Mesendoderm (in vitro differentiated cells): ENCODE data around the gene THNSL1.

Source experiments
- DNase-seq: peaks from one replicate; pipeline ENCODE4 v3.0.0; 2013
- H2AK5ac ChIP-seq: 2 replicates; pipeline ENCODE4 v1.6.1; 2013; ENCODE audit warnings: low read length, inconsistent platforms
- H2BK120ac ChIP-seq: 2 replicates; pipeline ENCODE4 v1.6.1; 2013; ENCODE audit warnings: low read depth, mild to moderate bottlenecking, low read length, moderate library complexity, mixed read lengths
- H2BK15ac ChIP-seq: replicated peaks from 2 replicates; pipeline ENCODE4 v1.6.1; 2013; ENCODE audit warnings: low read depth, mild to moderate bottlenecking, moderate library complexity
- H2BK5ac ChIP-seq: 2 replicates; pipeline ENCODE4 v1.6.1; 2013; ENCODE audit warnings: low read length, inconsistent platforms
- H3K18ac ChIP-seq: 2 replicates; pipeline ENCODE4 v1.6.1; 2013; ENCODE audit warnings: mild to moderate bottlenecking, low read length, mixed read lengths
- H3K23ac ChIP-seq: one replicate; pipeline ENCODE4 v1.6.1; 2013; ENCODE audit warnings: low read length
- H3K27ac ChIP-seq: 2 replicates; pipeline ENCODE4 v1.5.1; 2013; ENCODE audit warnings: low read depth, mild to moderate bottlenecking, inconsistent platforms, low read length, moderate library complexity
- H3K27me3 ChIP-seq: 2 replicates; pipeline ENCODE4 v1.6.1; 2013; ENCODE audit warnings: low read length, control low read depth, mild to moderate bottlenecking, inconsistent platforms; ENCODE audit not compliant: insufficient read depth, poor library complexity
- H3K36me3 ChIP-seq: 2 replicates; pipeline ENCODE4 v1.6.1; 2013; ENCODE audit warnings: low read length, inconsistent platforms; ENCODE audit not compliant: control insufficient read depth, insufficient read depth
- H3K4ac ChIP-seq: one replicate; pipeline ENCODE4 v1.6.1; 2013; ENCODE audit warnings: low read depth, mild to moderate bottlenecking, low read length, moderate library complexity
- H3K4me1 ChIP-seq: 2 replicates; pipeline ENCODE4 v1.6.1; 2013; ENCODE audit warnings: low read depth, low read length, inconsistent platforms; ENCODE audit not compliant: control insufficient read depth
- H3K4me2 ChIP-seq: 2 replicates; pipeline ENCODE4 v1.6.1; 2013; ENCODE audit warnings: low read length
- H3K4me3 ChIP-seq: 2 replicates; pipeline ENCODE4 v1.5.1; 2013; ENCODE audit warnings: mild to moderate bottlenecking, low read length
- H3K56ac ChIP-seq: one replicate; pipeline ENCODE4 v1.6.1; 2013; ENCODE audit warnings: low read length
- H3K79me1 ChIP-seq: 2 replicates; pipeline ENCODE4 v1.6.1; 2013; ENCODE audit warnings: low read length, inconsistent platforms
- H3K79me2 ChIP-seq: 2 replicates; pipeline ENCODE4 v1.6.1; 2013; ENCODE audit warnings: mild to moderate bottlenecking, low read length; ENCODE audit not compliant: control insufficient read depth, insufficient read depth
- H3K9ac ChIP-seq: 2 replicates; pipeline ENCODE4 v1.6.1; 2013; ENCODE audit warnings: low read length, inconsistent platforms
- H4K5ac ChIP-seq: one replicate; pipeline ENCODE4 v1.6.1; 2013; ENCODE audit warnings: low read length
- H4K8ac ChIP-seq: one replicate; pipeline ENCODE4 v1.6.1; 2013; ENCODE audit warnings: low read depth, mild to moderate bottlenecking, control low read depth, low read length, moderate library complexity
- WGBS: extraction: QIAGEN DNeasy Blood & Tissue Kit; methylation state at CpG from one replicate; pipeline ENCODE4 v1.1.7; 2013; ENCODE audit warnings: low lambda C conversion rate, missing lambda C conversion rate; ENCODE audit not compliant: insufficient coverage; ENCODE audit errors: extremely low coverage; 5-methylcytosine and 5-hydroxymethylcytosine counted together

Gene THNSL1

GRCh38 chr10:25046641-25047040 lies 30.2 kb downstream of the THNSL1 start:
- no peak overlapping the region for H3K4ac ChIP-seq
- no peak overlapping the region for H3K56ac ChIP-seq

GRCh38 chr10:25047088-25047487 lies 30.7 kb downstream of the THNSL1 start:
- H4K5ac ChIP-seq: no peak overlapping the region
- no peak overlapping the region for H3K4ac ChIP-seq
- no CpG with 5 or more reads among the region's 2 CpGs for WGBS
- H3K23ac ChIP-seq: no peak overlapping the region
- no peak overlapping the region for H4K8ac ChIP-seq
- H3K79me2 ChIP-seq: no peaks in the 10 kb centered on the region
- no peak overlapping the region for H3K4me2 ChIP-seq
- H3K4me1 ChIP-seq: no peaks in the 10 kb centered on the region
- no peak overlapping the region for H2BK5ac ChIP-seq
- no peak overlapping the region for H3K4me3 ChIP-seq
- no peak for DNase-seq
- no peaks in the 10 kb centered on the region for H3K36me3 ChIP-seq
- no peak overlapping the region for H2BK120ac ChIP-seq
- no peaks in the 10 kb centered on the region for H3K79me1 ChIP-seq
- H2BK15ac ChIP-seq: no peak overlapping the region
- H3K27ac ChIP-seq: no peak overlapping the region
- no peak overlapping the region for H2AK5ac ChIP-seq
- H3K56ac ChIP-seq: no peak overlapping the region
- no peaks in the 10 kb centered on the region for H3K27me3 ChIP-seq
- no peak overlapping the region for H3K18ac ChIP-seq
- no peak overlapping the region for H3K9ac ChIP-seq

More at GRCh38 chr10:25046641-25047040, 30.2 kb downstream of the THNSL1 start:
- Histone ChIP-seq H4K8ac (no peak overlapping the region), H3K4me1 (no peaks in the 10 kb centered on the region), H3K27ac (no peak overlapping the region), H3K9ac (no peak overlapping the region), H3K4me3 (no peak overlapping the region), H3K36me3 (no peaks in the 10 kb centered on the region), H3K79me1 (no peaks in the 10 kb centered on the region), H4K5ac (no peak overlapping the region), H3K23ac (no peak overlapping the region), H2BK15ac (no peak overlapping the region), H2BK120ac (no peak overlapping the region), H3K79me2 (no peaks in the 10 kb centered on the region), H3K4me2 (no peak overlapping the region), H2BK5ac (no peak overlapping the region), H3K18ac (no peak overlapping the region), H3K27me3 (no peaks in the 10 kb centered on the region), H2AK5ac (no peak overlapping the region)
- no CpG with 5 or more reads among the region's 1 CpG for WGBS
- no peak for DNase-seq

- no peak overlapping the region for H3K9ac ChIP-seq
- WGBS: no CpG with 5 or more reads among the region's 4 CpGs
- no peak overlapping the region for H3K23ac ChIP-seq
- H3K27ac ChIP-seq: no peak overlapping the region
- H4K8ac ChIP-seq: no peak overlapping the region
- no peak overlapping the region for H3K56ac ChIP-seq
- H4K5ac ChIP-seq: no peak overlapping the region
- no peak overlapping the region for H2AK5ac ChIP-seq
- no peak overlapping the region for H3K4me2 ChIP-seq
- no peak for DNase-seq
- H3K27me3 ChIP-seq: no peaks in the 10 kb centered on the region
- H3K4ac ChIP-seq: no peak overlapping the region
- no peak overlapping the region for H2BK15ac ChIP-seq
- no peaks in the 10 kb centered on the region for H3K36me3 ChIP-seq
- no peak overlapping the region for H2BK5ac ChIP-seq
- no peak overlapping the region for H3K4me3 ChIP-seq
- H3K18ac ChIP-seq: no peak overlapping the region
- H3K79me1 ChIP-seq: no peaks in the 10 kb centered on the region
- H2BK120ac ChIP-seq: no peak overlapping the region
- no peaks in the 10 kb centered on the region for H3K79me2 ChIP-seq
- H3K4me1 ChIP-seq: no peaks in the 10 kb centered on the region
Observed at GRCh38 chr10:25047591-25048301, 31.3 kb downstream of the THNSL1 start.

DNA sequence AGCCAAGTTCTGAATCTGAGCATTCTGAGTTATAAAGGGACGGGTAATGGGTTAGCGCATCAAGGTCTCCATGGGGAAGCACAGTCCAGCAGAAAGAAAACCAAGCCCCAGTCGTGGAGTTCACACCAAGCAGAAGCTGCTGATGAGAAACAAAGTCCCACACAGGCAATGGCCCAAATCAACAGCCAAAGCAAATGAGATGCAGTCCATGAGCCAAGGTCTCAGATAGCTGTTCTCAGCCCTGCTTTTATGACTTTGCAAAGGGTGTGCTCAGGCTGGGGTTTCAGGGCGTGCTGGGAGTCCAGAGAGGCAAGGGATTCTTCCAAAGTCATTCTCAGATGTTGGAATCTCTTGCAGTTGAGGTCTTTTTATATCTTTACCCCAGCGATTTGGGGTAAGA lies 32.0 kb downstream of the THNSL1 start:
- Histone ChIP-seq H3K9ac (no peak overlapping the region), H2AK5ac (no peak overlapping the region), H3K4me1 (no peaks in the 10 kb centered on the region), H3K36me3 (no peaks in the 10 kb centered on the region), H4K8ac (no peak overlapping the region), H3K4me2 (no peak overlapping the region), H2BK15ac (no peak overlapping the region), H3K23ac (no peak overlapping the region), H3K79me1 (no peaks in the 10 kb centered on the region), H3K27ac (no peak overlapping the region), H4K5ac (no peak overlapping the region), H3K4ac (no peak overlapping the region), H3K56ac (no peak overlapping the region), H3K27me3 (no peaks in the 10 kb centered on the region), H3K79me2 (no peaks in the 10 kb centered on the region), H3K4me3 (no peak overlapping the region), H3K18ac (no peak overlapping the region), H2BK5ac (no peak overlapping the region), H2BK120ac (no peak overlapping the region)
- WGBS: no CpG with 5 or more reads among the region's 5 CpGs
- no peak for DNase-seq

DNA sequence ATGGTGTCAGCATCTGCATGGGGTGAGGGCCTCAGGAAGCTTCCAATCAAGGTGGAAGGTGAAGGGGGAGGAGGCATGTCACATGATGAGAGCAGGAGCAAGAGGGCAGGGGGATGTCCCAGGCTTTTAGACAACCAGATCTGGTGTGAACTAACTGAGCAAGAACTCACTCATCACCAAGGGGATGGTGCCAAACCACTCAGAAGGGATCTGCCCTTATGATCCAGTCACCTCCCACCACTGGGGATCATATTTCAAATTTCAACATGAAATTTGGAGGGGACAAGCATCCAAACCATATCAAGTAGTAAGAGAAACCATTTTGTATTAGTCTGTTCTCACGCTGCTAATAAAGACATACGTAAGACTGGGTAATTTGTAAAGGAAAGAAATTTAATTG lies 33.6 kb downstream of the THNSL1 start:
- Histone ChIP-seq H2BK5ac (no peak overlapping the region), H2AK5ac (no peak overlapping the region), H3K27me3 (no peaks in the 10 kb centered on the region), H2BK15ac (no peak overlapping the region), H3K4me3 (no peak overlapping the region), H3K79me1 (no peaks in the 10 kb centered on the region), H3K4me2 (no peak overlapping the region), H3K4me1 (no peaks in the 10 kb centered on the region), H3K56ac (no peak overlapping the region), H3K23ac (no peak overlapping the region), H3K79me2 (no peaks in the 10 kb centered on the region), H3K27ac (no peak overlapping the region), H4K5ac (no peak overlapping the region), H2BK120ac (no peak overlapping the region), H3K9ac (no peak overlapping the region), H3K36me3 (no peaks in the 10 kb centered on the region), H3K4ac (no peak overlapping the region), H4K8ac (no peak overlapping the region), H3K18ac (no peak overlapping the region)
- DNase-seq: no peak
- no CpG with 5 or more reads among the region's 2 CpGs for WGBS

- no peak overlapping the region for H3K9ac ChIP-seq
- H3K4me2 ChIP-seq: no peak overlapping the region
- no CpG with 5 or more reads among the region's 9 CpGs for WGBS
- no peaks in the 10 kb centered on the region for H3K27me3 ChIP-seq
- no peak overlapping the region for H2BK120ac ChIP-seq
- no peak overlapping the region for H3K27ac ChIP-seq
- H3K23ac ChIP-seq: no peak overlapping the region
- H3K79me2 ChIP-seq: no peaks in the 10 kb centered on the region
- H3K4me1 ChIP-seq: no peaks in the 10 kb centered on the region
- H2AK5ac ChIP-seq: no peak overlapping the region
- H3K36me3 ChIP-seq: no peaks in the 10 kb centered on the region
- DNase-seq: no peak
- no peak overlapping the region for H3K56ac ChIP-seq
- no peak overlapping the region for H3K4me3 ChIP-seq
- no peak overlapping the region for H2BK15ac ChIP-seq
- H3K79me1 ChIP-seq: no peaks in the 10 kb centered on the region
- no peak overlapping the region for H4K5ac ChIP-seq
- no peak overlapping the region for H3K18ac ChIP-seq
- H4K8ac ChIP-seq: no peak overlapping the region
- no peak overlapping the region for H3K4ac ChIP-seq
- H2BK5ac ChIP-seq: no peak overlapping the region
Observed at GRCh38 chr10:25050402-25050801, 34.0 kb downstream of the THNSL1 start.
